Measurements from ENCODE around the gene BBS4.
"Not testable (repeated sequence)": the region's sequence is repeated elsewhere in the genome, so short reads cannot be mapped to it uniquely, and the experiment has no call there.

Gene BBS4

GRCh38 chr15:72728249-72728648 lies 42.2 kb downstream of the BBS4 start:
- not testable (repeated sequence) for H3K9me3 ChIP-seq (ENCODE audit: control insufficient read depth, insufficient read depth, low read length); H3K9ac ChIP-seq (ENCODE audit: low read depth, low read length); H3K4me1 ChIP-seq (ENCODE audit: insufficient read depth, low read length); H3K36me3 ChIP-seq (ENCODE audit: insufficient read depth, low read length)

GRCh38 chr15:72728821-72729220 lies 42.8 kb downstream of the BBS4 start:
- H3K9ac ChIP-seq (ENCODE audit: low read depth, low read length), result no peak overlapping the region
- H3K4me1 ChIP-seq (ENCODE audit: insufficient read depth, low read length), result no peaks in the 10 kb centered on the region
- H3K36me3 ChIP-seq (ENCODE audit: insufficient read depth, low read length), result no peaks in the 10 kb centered on the region; the same call in 1 of the 2 replicates
- no peaks in the 10 kb centered on the region for H3K9me3 ChIP-seq (ENCODE audit: control insufficient read depth, insufficient read depth, low read length)

GRCh38 chr15:72732086-72732485 lies 46.1 kb downstream of the BBS4 start:
- Histone ChIP-seq H3K9me3 (ENCODE audit: control insufficient read depth, insufficient read depth, low read length) (no peaks in the 10 kb centered on the region), H3K4me1 (ENCODE audit: insufficient read depth, low read length) (no peaks in the 10 kb centered on the region), H3K36me3 (ENCODE audit: insufficient read depth, low read length) (peaks cover 11% of the 10 kb centered on the region), H3K9ac (ENCODE audit: low read depth, low read length) (no peak overlapping the region)

- Histone ChIP-seq H3K4me1 (ENCODE audit: insufficient read depth, low read length) (no peaks in the 10 kb centered on the region), H3K9me3 (ENCODE audit: control insufficient read depth, insufficient read depth, low read length) (no peaks in the 10 kb centered on the region), H3K9ac (ENCODE audit: low read depth, low read length) (no peak overlapping the region), H3K36me3 (ENCODE audit: insufficient read depth, low read length) (peaks cover 14% of the 10 kb centered on the region)
Observed at GRCh38 chr15:72732516-72732915, 46.5 kb downstream of the BBS4 start.

GRCh38 chr15:72733941-72734738 lies 48.1 kb downstream of the BBS4 start:
- Histone ChIP-seq H3K36me3 (ENCODE audit: insufficient read depth, low read length) (peaks cover 24% of the 10 kb centered on the region), H3K4me1 (ENCODE audit: insufficient read depth, low read length) (no peaks in the 10 kb centered on the region), H3K9ac (ENCODE audit: low read depth, low read length) (no peak overlapping the region), H3K9me3 (ENCODE audit: control insufficient read depth, insufficient read depth, low read length) (no peaks in the 10 kb centered on the region)

GRCh38 chr15:72735111-72735510 lies 49.1 kb downstream of the BBS4 start:
- Histone ChIP-seq H3K4me1 (ENCODE audit: insufficient read depth, low read length) (no peaks in the 10 kb centered on the region), H3K9me3 (ENCODE audit: control insufficient read depth, insufficient read depth, low read length) (no peaks in the 10 kb centered on the region), H3K36me3 (ENCODE audit: insufficient read depth, low read length) (peaks cover 25% of the 10 kb centered on the region), H3K9ac (ENCODE audit: low read depth, low read length) (no peak overlapping the region)

- Histone ChIP-seq H3K36me3 (ENCODE audit: insufficient read depth, low read length) (peaks cover 32% of the 10 kb centered on the region), H3K9me3 (ENCODE audit: control insufficient read depth, insufficient read depth, low read length) (no peaks in the 10 kb centered on the region; the same call in 1 of the 2 replicates)
Observed at GRCh38 chr15:72737061-72737460, 51.1 kb downstream of the BBS4 start.

GRCh38 chr15:72737723-72738122 lies 51.7 kb downstream of the BBS4 start:
- H3K4me1 ChIP-seq (ENCODE audit: insufficient read depth, low read length), result no peaks in the 10 kb centered on the region
- no peak overlapping the region for H3K9ac ChIP-seq (ENCODE audit: low read depth, low read length)
- peaks cover 32% of the 10 kb centered on the region for H3K36me3 ChIP-seq (ENCODE audit: insufficient read depth, low read length)

More at GRCh38 chr15:72737061-72737460, 51.1 kb downstream of the BBS4 start:
- H3K4me1 ChIP-seq (ENCODE audit: insufficient read depth, low read length), result no peaks in the 10 kb centered on the region
- no peak overlapping the region for H3K9ac ChIP-seq (ENCODE audit: low read depth, low read length)

GRCh38 chr15:72740219-72740618 lies 54.2 kb downstream of the BBS4 start:
- no peaks in the 10 kb centered on the region for H3K4me1 ChIP-seq (ENCODE audit: insufficient read depth, low read length)

More at GRCh38 chr15:72737723-72738122, 51.7 kb downstream of the BBS4 start:
- no peaks in the 10 kb centered on the region; the same call in 1 of the 2 replicates for H3K9me3 ChIP-seq (ENCODE audit: control insufficient read depth, insufficient read depth, low read length)

GRCh38 chr15:72749700-72750099 lies 63.7 kb downstream of the BBS4 start:
- no peaks in the 10 kb centered on the region for H3K4me1 ChIP-seq (ENCODE audit: insufficient read depth, low read length)
- H3K36me3 ChIP-seq (ENCODE audit: insufficient read depth, low read length), result no peaks in the 10 kb centered on the region; the same call in none of the 2 replicates
- H3K9me3 ChIP-seq (ENCODE audit: control insufficient read depth, insufficient read depth, low read length), result no peaks in the 10 kb centered on the region

More at GRCh38 chr15:72740219-72740618, 54.2 kb downstream of the BBS4 start:
- H3K36me3 ChIP-seq (ENCODE audit: insufficient read depth, low read length), result peaks cover 32% of the 10 kb centered on the region
- H3K9ac ChIP-seq (ENCODE audit: low read depth, low read length), result no peak overlapping the region
- H3K9me3 ChIP-seq (ENCODE audit: control insufficient read depth, insufficient read depth, low read length), result no peaks in the 10 kb centered on the region; the same call in 1 of the 2 replicates

GRCh38 chr15:72751751-72752455 lies 65.9 kb downstream of the BBS4 start:
- H3K9ac ChIP-seq (ENCODE audit: low read depth, low read length), result no peak overlapping the region
- no peaks in the 10 kb centered on the region for H3K4me1 ChIP-seq (ENCODE audit: insufficient read depth, low read length)
- H3K36me3 ChIP-seq (ENCODE audit: insufficient read depth, low read length), result peaks cover 6% of the 10 kb centered on the region
- no peaks in the 10 kb centered on the region for H3K9me3 ChIP-seq (ENCODE audit: control insufficient read depth, insufficient read depth, low read length)

More at GRCh38 chr15:72749700-72750099, 63.7 kb downstream of the BBS4 start:
- H3K9ac ChIP-seq (ENCODE audit: low read depth, low read length), result no peak overlapping the region

- no peak overlapping the region for H3K9ac ChIP-seq (ENCODE audit: low read depth, low read length)
- peaks cover 6% of the 10 kb centered on the region for H3K36me3 ChIP-seq (ENCODE audit: insufficient read depth, low read length)
- H3K9me3 ChIP-seq (ENCODE audit: control insufficient read depth, insufficient read depth, low read length), result no peaks in the 10 kb centered on the region
- H3K4me1 ChIP-seq (ENCODE audit: insufficient read depth, low read length), result peaks cover 8% of the 10 kb centered on the region; the same call in 1 of the 2 replicates
Observed at GRCh38 chr15:72754096-72754495, 68.1 kb downstream of the BBS4 start.

- Histone ChIP-seq H3K9ac (ENCODE audit: low read depth, low read length) (no peak overlapping the region), H3K4me1 (ENCODE audit: insufficient read depth, low read length) (peaks cover 8% of the 10 kb centered on the region; the same call in 1 of the 2 replicates), H3K36me3 (ENCODE audit: insufficient read depth, low read length) (peaks cover 11% of the 10 kb centered on the region), H3K9me3 (ENCODE audit: control insufficient read depth, insufficient read depth, low read length) (no peaks in the 10 kb centered on the region)
Observed at GRCh38 chr15:72758182-72758581, 72.2 kb downstream of the BBS4 start.

- Histone ChIP-seq H3K9ac (ENCODE audit: low read depth, low read length) (no peak overlapping the region), H3K4me1 (ENCODE audit: insufficient read depth, low read length) (peaks cover 8% of the 10 kb centered on the region; the same call in 1 of the 2 replicates), H3K36me3 (ENCODE audit: insufficient read depth, low read length) (peaks cover 6% of the 10 kb centered on the region), H3K9me3 (ENCODE audit: control insufficient read depth, insufficient read depth, low read length) (no peaks in the 10 kb centered on the region)
Observed at GRCh38 chr15:72760590-72761260, 74.7 kb downstream of the BBS4 start.
